Pancreas (tissue), 10 donors: ENCODE results near the gene MAD1L1. TPM values are rescaled to one million over a fixed set of nuclear protein-coding genes. Genes with fewer than 3 reads are reported as not detected.

Experiments used
- ATAC-seq, 4 donors: fragments of 200-7000 bp; cut with Tn5 transposase; one replicate each; pipeline versions ENCODE4 v1.8.0 to v1.9.1; 2020; ENCODE audit warnings: mild to moderate bottlenecking in 4 of 4, moderate library complexity in 4 of 4
- DNase-seq, 6 donors: peaks; one replicate each; pipeline ENCODE4 v3.0.0-alpha.2; 2020
- FAIRE-seq: peaks from 2 replicates; lab custom pipeline; 2012; peaks lifted over from hg19 to GRCh38; lab: Jason Lieb, UNC
- H3K27ac ChIP-seq, 4 donors: fragments of 200-600 bp; sonication (generic); 1 replicate in 3 of 4; 2 replicates in 1 of 4; pipeline versions ENCODE4 v1.5.0 to v1.8.0; 2020
- H3K27me3 ChIP-seq, 4 donors: fragments of 200-600 bp; one replicate each; pipeline ENCODE4 v1.8.0; 2021
- H3K36me3 ChIP-seq, 3 donors: fragments of 200-600 bp; sonication (generic) in 1 of 3; one replicate each; pipeline versions ENCODE4 v1.5.0 to v1.8.0; 2020 to 2021
- H3K4me1 ChIP-seq, 3 donors: fragments of 200-600 bp; one replicate each; pipeline ENCODE4 v1.8.0; 2021
- H3K4me3 ChIP-seq, 4 donors: fragments of 200-600 bp; sonication (generic) in 2 of 4; one replicate each; pipeline versions ENCODE4 v1.5.0 to v1.8.0; 2020 to 2021
- H3K9me3 ChIP-seq, 4 donors: fragments of 200-600 bp; one replicate each; pipeline ENCODE4 v1.8.0; 2021
- CTCF ChIP-seq, 4 donors: fragments of 200-600 bp; sonication (generic) in 3 of 4; IDR thresholded peaks; one replicate each; pipeline versions ENCODE4 v1.5.0 to v1.8.0; 2021; ENCODE audit warnings: antibody characterized with exemption in 4 of 4
- WGBS, 2 donors: extraction: QIAGEN DNeasy Blood & Tissue Kit; methylation state at CpG; one replicate each; pipeline ENCODE4 v1.1.7; 2013; 5-methylcytosine and 5-hydroxymethylcytosine counted together
- intact Hi-C, 3 donors: fragments of 100-400 bp; cut with DNase I; formaldehyde crosslinking; loops; one replicate each; pipeline versions ENCODE4 v1.11.1 to v1.14.2; 2022
- polyA plus RNA-seq, 2 donors: library from polyadenylated mRNA; stranded (reverse); fragments of 200-250 nt; gene quantifications; one replicate each; pipeline ENCODE4 v1.2.3, GENCODE V29; 2013
- total RNA-seq, 6 donors: library from RNA; stranded (reverse); fragmentation: NEBNext Ultra II Directional in 4 of 6; extraction: Animal tissue kit (Norgen Biotek cat#: 25700) in 4 of 6; gene quantifications; one replicate each; pipeline versions ENCODE4 v1.2.1 to v1.2.4, GENCODE V29; 2021 to 2023
- donor health status: healthy with polysubstance abuse.
- donor health status: DM: no; HTN: no; CAD: no; lungs with moderate emphysema.
- donor health status: DM: no; HTN: no; CAD: no.
- donor health status: control.
- donor health status: control.
- donor health status: Bipolar disorder and iron deficiency.
- donor health status: DM: yes; HTN: yes; CAD: no.
- donor health status: DM: no; HTN: no; CAD: no.
- donor health status: DM: no; HTN: no; CAD: no.
- donor health status: DM: yes; HTN: yes; CAD: no.

The MAD1L1 gene
- total and polyA plus RNA-seq, 8 donors: 9.8 to 28.2 (median 11.9) TPM

GRCh38 chr7:2017914-2018568, 214.7 kb downstream of the MAD1L1 start:
- TF ChIP-seq CTCF (IDR thresholded peaks at IDR 0.05): no peak
- FAIRE-seq (no peak), DNase-seq (peak in 3 of 6 donors; percentile 3 to 60 (median 49)), ATAC-seq (peak in 1 of 4 donors; percentile 4)
- no peak overlapping the region for H3K4me3 ChIP-seq
- H3K27ac ChIP-seq: no peak overlapping the region
- intact Hi-C loops: no loop called here
- H3K9me3 ChIP-seq: no peaks in the 10 kb centered on the region
- 86 to 90% methylated on average over 28 of the region's 28 CpGs for WGBS, 2 donors
- H3K4me1 ChIP-seq: no peaks in the 10 kb centered on the region
- no peaks in the 10 kb centered on the region for H3K27me3 ChIP-seq
- no peaks in the 10 kb centered on the region for H3K36me3 ChIP-seq

- intact Hi-C loops: no loop called here
- DNase-seq (peak in 3 of 6 donors; percentile 0 to 39 (median 30)), FAIRE-seq (no peak), ATAC-seq (no peak)
- TF ChIP-seq CTCF (IDR thresholded peaks at IDR 0.05): no peak
- no peaks in the 10 kb centered on the region for H3K9me3 ChIP-seq
- WGBS, 2 donors: 95% methylated on average over 18 of the region's 18 CpGs
- no peaks in the 10 kb centered on the region for H3K27me3 ChIP-seq
- H3K36me3 ChIP-seq: no peaks in the 10 kb centered on the region
- no peaks in the 10 kb centered on the region for H3K4me1 ChIP-seq
- H3K27ac ChIP-seq: no peak overlapping the region
- no peak overlapping the region for H3K4me3 ChIP-seq
Observed at GRCh38 chr7:2017481-2017891, 215.3 kb downstream of the MAD1L1 start.

GRCh38 chr7:2016761-2017480, 215.8 kb downstream of the MAD1L1 start:
- DNase-seq (peak in 3 of 6 donors; percentile 10 to 40 (median 24)), FAIRE-seq (no peak), ATAC-seq (no peak)
- Histone ChIP-seq H3K9me3 (no peaks in the 10 kb centered on the region), H3K4me3 (no peak overlapping the region), H3K27ac (no peak overlapping the region), H3K27me3 (no peaks in the 10 kb centered on the region), H3K4me1 (no peaks in the 10 kb centered on the region), H3K36me3 (no peaks in the 10 kb centered on the region)
- WGBS, 2 donors: 89 to 91% methylated on average over 29 of the region's 29 CpGs
- intact Hi-C loops: no loop called here
- TF ChIP-seq CTCF (IDR thresholded peaks at IDR 0.05): no peak

GRCh38 chr7:2016021-2016631, 216.6 kb downstream of the MAD1L1 start:
- no peaks in the 10 kb centered on the region for H3K36me3 ChIP-seq
- FAIRE-seq: no peak
- H3K9me3 ChIP-seq: no peaks in the 10 kb centered on the region
- no peaks in the 10 kb centered on the region for H3K27me3 ChIP-seq
- H3K27ac ChIP-seq: no peak overlapping the region
- DNase-seq: peak in 3 of 6 donors; percentile 11 to 63 (median 35)
- no peaks in the 10 kb centered on the region for H3K4me1 ChIP-seq
- intact Hi-C loops: no loop called here
- ATAC-seq: no peak
- TF ChIP-seq CTCF (IDR thresholded peaks at IDR 0.05): no peak
- H3K4me3 ChIP-seq: no peak overlapping the region
- 94 to 98% methylated on average over 18 of the region's 18 CpGs for whole genome bisulfite sequencing, 2 donors
